Progenitor cell of endocrine pancreas (in vitro differentiated cells): ENCODE results near the gene MPRIP. TPM values are rescaled to one million over a fixed set of nuclear protein-coding genes. Genes with fewer than 3 reads are reported as not detected.

ENCODE experiments used
- DNase-seq: peaks from one replicate; pipeline ENCODE4 v3.0.0; 2021; ENCODE audit warnings: low spot score; ENCODE audit not compliant: unreplicated experiment
- H3K27ac Mint-ChIP-seq: 2 replicates; pipeline ENCODE4 v1.8.0; 2021; ENCODE audit warnings: mild to moderate bottlenecking, moderate library complexity, mixed read lengths
- H3K27me3 Mint-ChIP-seq: 2 replicates; pipeline ENCODE4 v1.8.0; 2021; ENCODE audit warnings: mixed read lengths
- H3K36me3 Mint-ChIP-seq: 2 replicates; pipeline ENCODE4 v1.8.0; 2022; ENCODE audit warnings: mixed read lengths; ENCODE audit not compliant: insufficient read depth
- H3K4me1 Mint-ChIP-seq: 2 replicates; pipeline ENCODE4 v1.8.0; 2021; ENCODE audit warnings: low read depth, mixed read lengths
- H3K4me3 Mint-ChIP-seq: 2 replicates; pipeline ENCODE4 v1.8.0; 2021; ENCODE audit warnings: low read depth, mild to moderate bottlenecking, moderate library complexity, mixed read lengths
- H3K9me3 Mint-ChIP-seq: 2 replicates; pipeline ENCODE4 v1.8.0; 2021; ENCODE audit warnings: low read depth, mixed read lengths
- CTCF ChIP-seq: fragments of 200-600 bp; sonication (generic); IDR thresholded peaks from one replicate; pipeline ENCODE4 v1.5.0; 2021; ENCODE audit warnings: antibody characterized with exemption, mild to moderate bottlenecking; ENCODE audit not compliant: unreplicated experiment
- total RNA-seq: library from RNA; stranded (reverse); gene quantifications from 2 replicates; pipeline ENCODE4 v1.2.1, GENCODE V29; 2021

The MPRIP gene
- total RNA-seq, 1 donor from 2014 or later: 195 TPM

- no peak overlapping the region for H3K4me3 Mint-ChIP-seq
- H3K36me3 Mint-ChIP-seq: no peaks in the 10 kb centered on the region
- peaks cover 7% of the 10 kb centered on the region for H3K4me1 Mint-ChIP-seq
- no peak for TF ChIP-seq CTCF
- H3K27me3 Mint-ChIP-seq: no peaks in the 10 kb centered on the region
- DNase-seq: no peak
- no peak overlapping the region for H3K27ac Mint-ChIP-seq
- H3K9me3 Mint-ChIP-seq: no peaks in the 10 kb centered on the region
Observed at GRCh38 chr17:17116406-17116805, 74.1 kb downstream of the MPRIP start.

GRCh38 chr17:17117923-17118322 is 75.7 kb downstream of the MPRIP start:
- Mint-ChIP-seq H3K4me3 (no peak overlapping the region), H3K4me1 (peaks cover 7% of the 10 kb centered on the region), H3K27me3 (no peaks in the 10 kb centered on the region), H3K36me3 (no peaks in the 10 kb centered on the region), H3K27ac (no peak overlapping the region), H3K9me3 (no peaks in the 10 kb centered on the region)
- DNase-seq: no peak
- TF ChIP-seq CTCF: no peak

- Mint-ChIP-seq H3K4me3 (no peak overlapping the region), H3K27me3 (no peaks in the 10 kb centered on the region), H3K9me3 (no peaks in the 10 kb centered on the region), H3K36me3 (no peaks in the 10 kb centered on the region), H3K27ac (no peak overlapping the region), H3K4me1 (peaks cover 7% of the 10 kb centered on the region)
- no peak for TF ChIP-seq CTCF
- no peak for DNase-seq
Observed at GRCh38 chr17:17118399-17118798, 76.1 kb downstream of the MPRIP start.

- no peak for TF ChIP-seq CTCF
- no peaks in the 10 kb centered on the region for H3K36me3 Mint-ChIP-seq
- peaks cover 7% of the 10 kb centered on the region for H3K4me1 Mint-ChIP-seq
- no peaks in the 10 kb centered on the region for H3K27me3 Mint-ChIP-seq
- no peak overlapping the region for H3K4me3 Mint-ChIP-seq
- peak overlapping the region; percentile 45 for H3K27ac Mint-ChIP-seq
- H3K9me3 Mint-ChIP-seq: no peaks in the 10 kb centered on the region
- DNase-seq: no peak
Observed at GRCh38 chr17:17119106-17119505, 76.8 kb downstream of the MPRIP start.

- no peaks in the 10 kb centered on the region for H3K36me3 Mint-ChIP-seq
- no peaks in the 10 kb centered on the region for H3K27me3 Mint-ChIP-seq
- no peak for DNase-seq
- H3K4me1 Mint-ChIP-seq: peaks cover 7% of the 10 kb centered on the region
- H3K9me3 Mint-ChIP-seq: no peaks in the 10 kb centered on the region
- H3K27ac Mint-ChIP-seq: peak overlapping the region; percentile 42
- TF ChIP-seq CTCF: no peak
- H3K4me3 Mint-ChIP-seq: no peak overlapping the region
Observed at GRCh38 chr17:17119533-17119932, 77.3 kb downstream of the MPRIP start.

GRCh38 chr17:17120294-17120693 is 78.0 kb downstream of the MPRIP start:
- Mint-ChIP-seq H3K27ac (no peak overlapping the region), H3K4me3 (no peak overlapping the region)

More at GRCh38 chr17:17120294-17120693, 78.0 kb downstream of the MPRIP start:
- H3K27me3 Mint-ChIP-seq: no peaks in the 10 kb centered on the region
- H3K4me1 Mint-ChIP-seq: peaks cover 7% of the 10 kb centered on the region
- H3K36me3 Mint-ChIP-seq: no peaks in the 10 kb centered on the region
- no peak for TF ChIP-seq CTCF
- DNase-seq: no peak
- no peaks in the 10 kb centered on the region for H3K9me3 Mint-ChIP-seq
